ENCODE results near the gene TMIE.

TMIE gene

DNA sequence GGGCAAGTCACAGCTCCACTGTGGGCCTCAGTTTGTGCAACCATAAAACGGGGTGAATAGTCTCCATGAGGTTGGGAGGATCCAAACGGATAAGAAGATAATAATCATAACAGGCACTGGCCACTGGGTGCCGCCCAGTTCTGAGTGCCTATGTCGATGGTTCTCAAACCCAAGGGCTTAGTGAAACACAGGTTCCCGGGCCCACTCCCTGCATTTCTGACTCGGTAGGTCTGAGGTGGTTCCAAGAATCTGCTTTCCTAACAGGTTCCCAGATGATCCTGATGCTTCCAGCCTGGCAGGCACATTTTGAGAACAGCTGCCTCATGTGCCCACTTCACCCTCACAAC, 28.9 kb upstream of the TMIE start:
- Histone ChIP-seq H3K27me3 (ENCODE audit: insufficient read depth, low read length) (no peaks in the 10 kb centered on the region), H3K36me3 (ENCODE audit: insufficient read depth, low read length) (no peaks in the 10 kb centered on the region), H3K4me1 (ENCODE audit: insufficient read depth, low read length) (no peaks in the 10 kb centered on the region), H3K4me3 (ENCODE audit: low read length) (no peak overlapping the region), H2AFZ (ENCODE audit: low read depth, low read length) (no peak overlapping the region), H3K9me3 (ENCODE audit: low read length) (no peaks in the 10 kb centered on the region)

DNA sequence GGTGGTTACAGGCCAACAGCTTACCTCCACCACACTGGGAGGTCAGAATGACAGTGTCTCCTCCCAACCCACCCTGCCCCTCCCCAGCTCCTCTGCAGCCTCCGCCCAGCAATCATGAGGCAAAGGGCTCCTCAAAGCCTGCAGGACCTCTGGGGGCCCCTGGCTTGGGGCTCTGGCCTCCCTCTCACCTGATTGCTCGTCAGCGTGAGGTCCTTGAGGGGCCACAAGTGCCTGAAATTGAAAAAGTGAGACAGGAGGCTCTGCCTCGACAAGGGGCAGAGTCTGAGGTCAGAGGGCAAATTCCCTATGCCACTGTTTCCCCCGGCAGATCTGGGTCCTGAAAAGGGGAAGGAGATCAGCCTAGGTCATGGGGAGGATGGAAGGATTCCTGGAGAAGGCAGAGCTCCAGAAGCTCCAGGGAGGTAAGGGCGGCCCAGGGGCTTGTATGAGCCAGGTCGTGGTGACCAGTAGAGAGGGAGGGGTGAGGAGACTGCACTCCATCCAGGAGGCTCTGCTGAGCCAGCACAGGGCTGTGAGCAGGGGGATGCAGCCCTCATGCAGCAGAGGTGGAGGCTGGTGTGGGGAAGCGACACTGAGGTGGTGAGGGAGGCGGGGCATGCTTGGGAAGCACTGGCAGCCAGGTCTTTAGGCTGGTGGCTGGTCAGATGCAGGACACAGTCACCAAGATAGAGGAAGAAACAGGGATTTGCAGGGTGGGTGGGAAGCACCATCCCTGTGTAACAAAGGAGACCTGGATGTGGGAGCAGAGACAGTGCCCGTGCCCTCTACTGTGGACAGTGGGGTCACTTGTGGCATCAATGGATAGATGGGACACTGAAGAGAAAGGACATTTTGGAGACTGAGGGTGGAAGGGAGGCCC, 27.8 kb upstream of the TMIE start:
- Histone ChIP-seq H3K27me3 (ENCODE audit: insufficient read depth, low read length) (no peaks in the 10 kb centered on the region), H2AFZ (ENCODE audit: low read depth, low read length) (no peak overlapping the region), H3K9me3 (ENCODE audit: low read length) (no peaks in the 10 kb centered on the region), H3K4me3 (ENCODE audit: low read length) (no peak overlapping the region), H3K36me3 (ENCODE audit: insufficient read depth, low read length) (no peaks in the 10 kb centered on the region), H3K4me1 (ENCODE audit: insufficient read depth, low read length) (no peaks in the 10 kb centered on the region)

DNA sequence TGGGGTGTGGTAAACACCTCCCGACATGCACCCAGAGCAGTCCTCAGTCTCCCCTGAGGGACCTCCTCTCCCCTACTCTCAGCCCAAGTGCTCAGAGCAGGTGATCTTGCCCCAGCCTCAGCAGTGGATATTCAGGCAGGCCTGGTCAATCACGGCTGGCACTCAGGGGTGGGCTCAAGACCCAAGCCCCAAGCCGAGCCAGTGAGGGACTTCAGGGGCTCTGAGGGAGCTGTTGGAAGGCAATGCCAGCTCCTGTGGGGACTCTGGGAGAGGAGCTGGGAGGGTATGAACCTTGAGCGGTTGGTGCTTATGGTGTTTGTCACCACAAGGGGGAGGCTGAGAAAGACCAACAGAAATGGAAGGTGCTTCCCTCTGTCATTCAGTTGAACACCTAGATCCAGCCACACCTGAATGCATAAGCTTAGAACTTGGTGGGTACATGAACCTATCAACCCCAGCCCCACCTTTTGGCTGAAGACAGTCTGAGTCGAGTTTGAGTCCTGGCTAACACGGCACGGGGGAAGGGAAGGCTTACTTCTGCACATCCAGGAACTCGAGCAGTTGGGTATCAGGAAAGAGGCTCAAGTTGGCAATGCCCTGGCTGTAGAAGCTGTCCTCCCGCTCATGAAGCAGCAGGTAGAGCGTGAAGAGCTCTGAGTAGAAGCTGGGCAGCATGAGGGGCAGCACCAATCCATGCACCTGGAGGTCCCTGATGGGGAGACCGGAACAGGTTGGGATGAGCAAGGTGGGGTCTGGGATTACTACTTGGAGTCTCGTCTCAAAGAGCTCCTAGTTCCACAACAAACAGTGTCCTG, 27.0 kb upstream of the TMIE start:
- H3K4me1 ChIP-seq (ENCODE audit: insufficient read depth, low read length): no peaks in the 10 kb centered on the region
- no peaks in the 10 kb centered on the region for H3K36me3 ChIP-seq (ENCODE audit: insufficient read depth, low read length)

DNA sequence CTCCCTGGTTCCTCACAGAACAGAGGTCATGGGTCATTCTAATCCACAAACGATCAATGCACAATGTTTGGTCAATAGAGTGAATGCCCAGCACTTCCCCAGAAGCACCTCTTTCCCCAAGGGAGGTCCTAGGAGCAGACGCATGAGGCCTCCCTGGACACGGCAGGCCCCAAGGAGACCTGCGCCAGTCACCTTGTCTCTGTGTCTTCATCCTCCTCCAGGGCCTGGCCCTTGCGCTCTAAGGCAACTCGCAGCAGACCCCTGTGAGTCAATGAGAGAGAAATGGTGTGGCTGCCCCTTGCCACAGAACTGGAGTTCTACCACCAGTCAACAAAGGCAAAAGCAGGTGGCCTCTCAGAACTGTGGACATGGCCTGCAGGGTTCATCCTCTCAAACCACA, 25.8 kb upstream of the TMIE start:
- no peaks in the 10 kb centered on the region for H3K4me1 ChIP-seq (ENCODE audit: insufficient read depth, low read length)
- no peak overlapping the region for H2AFZ ChIP-seq (ENCODE audit: low read depth, low read length)
- H3K4me3 ChIP-seq (ENCODE audit: low read length): no peak overlapping the region
- no peaks in the 10 kb centered on the region for H3K27me3 ChIP-seq (ENCODE audit: insufficient read depth, low read length)
- H3K36me3 ChIP-seq (ENCODE audit: insufficient read depth, low read length): no peaks in the 10 kb centered on the region
- no peaks in the 10 kb centered on the region for H3K9me3 ChIP-seq (ENCODE audit: low read length)

More for the DNA sequence above, 27.0 kb upstream of the TMIE start:
- H3K9me3 ChIP-seq (ENCODE audit: low read length): no peaks in the 10 kb centered on the region
- no peak overlapping the region for H2AFZ ChIP-seq (ENCODE audit: low read depth, low read length)
- no peak overlapping the region for H3K4me3 ChIP-seq (ENCODE audit: low read length)
- no peaks in the 10 kb centered on the region for H3K27me3 ChIP-seq (ENCODE audit: insufficient read depth, low read length)

DNA sequence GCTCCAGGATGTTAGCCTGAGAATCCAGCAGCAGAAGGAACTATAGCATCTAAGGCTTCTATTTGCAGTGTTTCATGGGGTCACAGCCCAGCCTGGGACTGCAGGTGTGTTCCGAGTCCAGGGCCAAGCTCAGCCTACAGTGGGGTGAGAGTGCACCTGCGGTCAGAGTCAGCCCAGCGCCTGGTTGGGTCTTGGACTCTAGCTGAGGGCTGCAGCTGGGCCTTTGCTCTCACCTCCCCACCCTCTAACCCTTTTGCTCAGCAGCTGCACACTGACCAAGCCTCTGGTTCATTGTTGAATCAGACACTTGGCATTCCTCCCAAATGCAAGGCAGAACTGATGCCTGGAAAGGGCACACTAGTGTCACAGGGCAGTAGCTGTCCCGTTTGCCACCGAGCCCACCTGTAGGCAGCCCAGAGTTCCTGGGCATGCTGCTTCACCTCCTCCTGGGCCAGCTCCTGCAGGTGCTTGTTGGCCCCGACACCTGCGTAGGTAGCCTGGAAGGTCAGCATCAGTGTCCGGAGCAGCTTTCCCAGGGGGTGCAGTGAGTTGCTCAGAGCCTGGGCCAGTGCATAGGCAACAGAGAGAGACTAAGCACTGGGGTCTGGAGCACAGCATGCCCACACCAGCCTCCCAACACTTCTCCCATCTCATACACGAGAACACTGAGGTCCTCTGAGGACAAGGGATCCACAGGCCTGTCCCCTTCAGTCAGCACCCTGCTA, 25.2 kb upstream of the TMIE start:
- no peaks in the 10 kb centered on the region for H3K36me3 ChIP-seq (ENCODE audit: insufficient read depth, low read length)
- no peak overlapping the region for H2AFZ ChIP-seq (ENCODE audit: low read depth, low read length)
- H3K4me1 ChIP-seq (ENCODE audit: insufficient read depth, low read length): no peaks in the 10 kb centered on the region
- no peak overlapping the region for H3K4me3 ChIP-seq (ENCODE audit: low read length)
- no peaks in the 10 kb centered on the region for H3K9me3 ChIP-seq (ENCODE audit: low read length)
- H3K27me3 ChIP-seq (ENCODE audit: insufficient read depth, low read length): no peaks in the 10 kb centered on the region

DNA sequence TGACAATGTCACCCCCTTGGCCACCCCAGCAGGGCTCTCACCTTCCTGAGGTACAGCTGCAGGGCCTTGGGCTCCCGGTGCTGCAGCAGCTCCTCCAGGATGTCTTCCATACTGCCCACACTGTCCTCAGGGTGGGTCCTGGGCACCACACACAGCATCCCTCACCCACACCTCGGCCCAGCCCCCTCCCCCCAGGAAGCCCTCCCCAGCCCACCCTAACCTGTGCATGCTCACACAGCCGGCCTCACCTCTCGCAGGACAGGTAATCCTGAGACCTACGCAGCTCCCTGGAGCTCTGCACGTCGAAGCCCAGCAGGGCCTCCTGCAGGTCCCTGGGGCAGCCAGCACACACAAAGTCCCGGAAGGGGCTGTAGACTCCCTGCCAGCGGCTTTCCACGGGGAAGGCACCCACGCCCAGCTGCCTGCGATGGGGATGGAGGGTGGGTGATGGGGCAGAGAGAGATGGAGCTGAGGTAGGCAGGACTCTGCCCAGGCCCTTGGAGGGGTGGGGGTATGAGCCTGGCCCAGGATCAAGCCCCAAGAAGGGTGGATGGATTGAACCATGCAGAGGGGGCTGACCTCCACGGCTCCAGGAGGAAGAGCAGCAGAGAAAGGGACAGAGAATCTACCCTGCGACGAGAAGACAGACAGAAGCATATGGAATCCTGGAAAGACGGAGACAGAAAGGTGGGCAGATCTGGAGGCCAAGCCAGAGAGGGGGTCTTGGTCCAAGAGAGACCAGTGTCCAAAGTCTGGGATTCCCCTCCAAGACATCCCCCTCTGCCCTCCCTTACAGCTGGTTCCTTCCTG, 24.4 kb upstream of the TMIE start:
- H3K4me1 ChIP-seq (ENCODE audit: insufficient read depth, low read length): no peaks in the 10 kb centered on the region
- no peak overlapping the region for H3K4me3 ChIP-seq (ENCODE audit: low read length)
- H2AFZ ChIP-seq (ENCODE audit: low read depth, low read length): no peak overlapping the region
- H3K27me3 ChIP-seq (ENCODE audit: insufficient read depth, low read length): no peaks in the 10 kb centered on the region
- no peaks in the 10 kb centered on the region for H3K36me3 ChIP-seq (ENCODE audit: insufficient read depth, low read length)
- no peaks in the 10 kb centered on the region for H3K9me3 ChIP-seq (ENCODE audit: low read length)

DNA sequence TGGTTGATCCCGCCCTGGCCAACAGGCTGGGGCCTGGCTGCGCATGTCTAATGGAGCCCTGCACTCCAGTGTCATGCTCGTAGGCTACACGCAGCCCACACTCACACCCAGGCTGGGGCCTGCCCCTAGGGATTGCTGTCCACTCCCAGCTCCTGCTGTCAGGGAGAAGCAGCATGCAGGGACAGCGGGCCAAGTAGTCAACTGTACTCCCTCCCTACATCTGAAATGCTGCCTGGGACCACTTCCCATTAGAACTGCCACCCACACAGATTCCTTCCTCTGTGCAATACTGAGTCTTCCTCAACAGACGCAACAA, 23.8 kb upstream of the TMIE start:
- Histone ChIP-seq H3K4me3 (ENCODE audit: low read length) (no peak overlapping the region), H3K36me3 (ENCODE audit: insufficient read depth, low read length) (no peaks in the 10 kb centered on the region), H3K4me1 (ENCODE audit: insufficient read depth, low read length) (no peaks in the 10 kb centered on the region), H3K27me3 (ENCODE audit: insufficient read depth, low read length) (no peaks in the 10 kb centered on the region), H3K9me3 (ENCODE audit: low read length) (no peaks in the 10 kb centered on the region), H2AFZ (ENCODE audit: low read depth, low read length) (no peak overlapping the region)

DNA sequence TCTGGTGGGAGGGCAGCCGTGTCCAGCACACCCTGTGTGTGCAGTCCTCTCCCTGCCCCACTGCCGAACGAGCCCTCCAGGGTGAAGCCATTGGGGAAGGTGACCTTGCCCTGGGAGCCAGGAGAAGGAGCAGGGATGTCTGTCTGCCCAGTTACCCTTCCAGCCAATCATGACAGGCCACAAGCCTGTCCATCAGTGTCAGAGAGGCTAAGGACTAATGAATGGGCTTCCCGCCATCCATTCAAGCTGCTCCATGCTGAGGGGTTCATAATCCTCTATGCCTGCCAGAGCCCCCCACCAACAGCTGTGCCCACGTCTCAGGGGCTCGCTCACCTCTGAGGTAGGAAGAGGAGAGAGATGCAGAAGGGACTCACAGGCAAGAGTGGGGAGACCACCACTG, 22.9 kb upstream of the TMIE start:
- Histone ChIP-seq H3K4me3 (ENCODE audit: low read length) (no peak overlapping the region), H3K4me1 (ENCODE audit: insufficient read depth, low read length) (no peaks in the 10 kb centered on the region), H2AFZ (ENCODE audit: low read depth, low read length) (no peak overlapping the region), H3K27me3 (ENCODE audit: insufficient read depth, low read length) (no peaks in the 10 kb centered on the region), H3K36me3 (ENCODE audit: insufficient read depth, low read length) (no peaks in the 10 kb centered on the region), H3K9me3 (ENCODE audit: low read length) (no peaks in the 10 kb centered on the region)

DNA sequence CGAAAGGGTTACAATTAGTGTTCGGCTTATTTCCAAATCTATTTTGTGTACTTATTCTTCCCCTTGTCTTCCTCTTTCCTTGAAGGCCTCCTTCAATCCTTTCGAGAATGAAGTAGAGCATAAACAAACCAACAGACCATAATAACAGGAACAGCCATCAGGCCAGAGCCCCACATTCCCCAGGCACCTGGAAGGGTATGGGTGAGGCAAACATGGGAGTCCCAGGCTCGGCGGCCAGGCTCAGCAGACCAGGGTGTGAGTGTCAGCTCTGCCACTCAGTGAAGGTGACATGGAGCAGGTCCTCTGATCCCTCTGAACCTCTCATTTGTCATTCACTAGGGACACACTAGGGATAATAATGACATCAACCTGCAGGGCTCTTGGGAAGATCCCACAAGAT, 21.5 kb upstream of the TMIE start:
- Histone ChIP-seq H3K9me3 (ENCODE audit: low read length) (no peaks in the 10 kb centered on the region), H3K4me3 (ENCODE audit: low read length) (no peak overlapping the region), H3K4me1 (ENCODE audit: insufficient read depth, low read length) (no peaks in the 10 kb centered on the region), H3K27me3 (ENCODE audit: insufficient read depth, low read length) (no peaks in the 10 kb centered on the region), H2AFZ (ENCODE audit: low read depth, low read length) (no peak overlapping the region), H3K36me3 (ENCODE audit: insufficient read depth, low read length) (no peaks in the 10 kb centered on the region)

DNA sequence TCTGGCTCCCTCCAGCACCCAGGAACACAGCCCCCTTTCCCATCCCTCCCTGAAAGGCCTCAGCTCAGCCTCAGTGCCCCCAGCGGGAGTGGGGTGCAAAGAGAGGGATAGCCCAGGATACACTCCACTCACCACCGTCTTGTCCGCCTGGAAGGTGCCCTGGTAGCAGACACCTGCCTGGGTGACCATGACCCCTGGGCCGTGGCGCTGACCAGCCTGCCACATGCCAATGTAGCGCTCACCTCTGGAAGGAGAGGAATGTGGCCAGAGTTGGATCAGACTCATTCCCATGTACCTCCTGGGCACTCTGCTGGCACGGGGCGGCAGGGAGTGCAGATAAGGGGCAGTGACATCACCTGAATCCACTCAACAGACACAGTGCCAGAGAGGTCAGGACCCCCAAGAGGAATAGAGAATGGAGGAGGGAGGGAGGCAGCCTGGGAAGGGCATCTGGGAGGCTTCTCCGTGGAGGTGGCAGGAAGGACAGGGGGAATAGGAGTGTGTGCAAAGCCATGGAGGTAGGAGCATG, 20.8 kb upstream of the TMIE start:
- H3K27me3 ChIP-seq (ENCODE audit: insufficient read depth, low read length): no peaks in the 10 kb centered on the region
- no peaks in the 10 kb centered on the region for H3K9me3 ChIP-seq (ENCODE audit: low read length)
- no peaks in the 10 kb centered on the region for H3K4me1 ChIP-seq (ENCODE audit: insufficient read depth, low read length)
- H3K36me3 ChIP-seq (ENCODE audit: insufficient read depth, low read length): no peaks in the 10 kb centered on the region
- H2AFZ ChIP-seq (ENCODE audit: low read depth, low read length): no peak overlapping the region
- H3K4me3 ChIP-seq (ENCODE audit: low read length): no peak overlapping the region

DNA sequence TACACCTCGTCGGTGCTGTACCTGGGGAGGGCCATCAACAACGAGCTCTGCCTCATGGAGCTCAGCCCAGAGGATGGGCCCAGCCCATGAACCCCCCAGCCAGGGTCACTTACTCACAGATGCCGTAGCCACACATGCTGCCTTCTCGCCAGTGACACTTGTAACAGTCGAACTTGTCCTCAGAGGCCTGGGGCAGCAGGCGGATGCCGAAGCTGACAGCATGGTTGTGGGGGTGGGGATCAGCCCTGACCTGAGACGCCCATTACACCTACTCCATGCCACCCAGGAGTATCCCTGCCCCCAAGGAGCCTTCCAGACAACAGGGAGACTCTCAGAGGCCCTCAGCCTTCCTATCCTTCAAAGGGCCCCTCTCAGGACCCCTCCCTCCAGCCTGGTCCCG, 19.8 kb upstream of the TMIE start:
- Histone ChIP-seq H3K4me3 (ENCODE audit: low read length) (no peak overlapping the region), H3K9me3 (ENCODE audit: low read length) (no peaks in the 10 kb centered on the region), H3K27me3 (ENCODE audit: insufficient read depth, low read length) (peaks cover under 1% of the 10 kb centered on the region), H3K36me3 (ENCODE audit: insufficient read depth, low read length) (no peaks in the 10 kb centered on the region), H2AFZ (ENCODE audit: low read depth, low read length) (no peak overlapping the region), H3K4me1 (ENCODE audit: insufficient read depth, low read length) (no peaks in the 10 kb centered on the region)

DNA sequence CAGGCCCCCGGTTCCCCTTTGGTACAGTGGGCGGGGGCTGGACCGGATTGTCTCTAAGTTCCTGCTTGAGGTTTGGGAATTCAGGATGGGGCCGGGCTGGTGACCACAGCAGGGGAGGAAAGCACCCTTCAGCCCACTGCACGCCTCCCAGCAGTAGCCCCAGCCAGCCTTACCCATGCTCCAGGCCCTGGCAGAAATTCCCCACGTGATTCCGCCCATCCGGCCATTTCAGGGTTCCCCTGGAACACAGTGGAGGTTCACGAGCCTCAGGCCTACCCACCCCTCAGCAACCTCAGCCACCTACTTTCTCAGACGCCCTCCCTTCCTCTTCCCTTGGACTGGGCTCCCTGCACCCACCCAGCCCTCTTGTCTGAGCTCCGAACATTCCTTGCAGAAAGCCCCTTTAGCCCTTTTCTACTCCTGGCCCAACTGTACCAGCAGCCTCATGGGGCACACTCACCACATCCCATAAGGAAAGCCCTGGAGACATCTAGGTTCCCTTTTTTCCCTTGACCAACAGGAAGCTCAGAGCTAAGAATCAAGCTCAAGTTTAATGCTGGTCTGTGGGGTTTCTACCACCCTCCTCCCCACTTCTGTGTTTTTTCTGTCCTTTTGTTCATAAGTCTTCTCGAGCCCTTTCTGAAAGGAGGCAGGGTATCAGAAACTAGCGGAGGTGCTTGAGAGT, 19.2 kb upstream of the TMIE start:
- H3K9me3 ChIP-seq (ENCODE audit: low read length): no peaks in the 10 kb centered on the region
- H3K4me3 ChIP-seq (ENCODE audit: low read length): no peak overlapping the region
- no peaks in the 10 kb centered on the region for H3K4me1 ChIP-seq (ENCODE audit: insufficient read depth, low read length)
- H3K27me3 ChIP-seq (ENCODE audit: insufficient read depth, low read length): peaks cover 2% of the 10 kb centered on the region
- H2AFZ ChIP-seq (ENCODE audit: low read depth, low read length): no peak overlapping the region
- H3K36me3 ChIP-seq (ENCODE audit: insufficient read depth, low read length): no peaks in the 10 kb centered on the region

All from neuron (in vitro differentiated cells).